ENCODE data around the gene AKR1B1.
"Not testable (repeated sequence)": the region's sequence is repeated elsewhere in the genome, so short reads cannot be mapped to it uniquely, and the experiment has no call there.

The AKR1B1 gene

DNA sequence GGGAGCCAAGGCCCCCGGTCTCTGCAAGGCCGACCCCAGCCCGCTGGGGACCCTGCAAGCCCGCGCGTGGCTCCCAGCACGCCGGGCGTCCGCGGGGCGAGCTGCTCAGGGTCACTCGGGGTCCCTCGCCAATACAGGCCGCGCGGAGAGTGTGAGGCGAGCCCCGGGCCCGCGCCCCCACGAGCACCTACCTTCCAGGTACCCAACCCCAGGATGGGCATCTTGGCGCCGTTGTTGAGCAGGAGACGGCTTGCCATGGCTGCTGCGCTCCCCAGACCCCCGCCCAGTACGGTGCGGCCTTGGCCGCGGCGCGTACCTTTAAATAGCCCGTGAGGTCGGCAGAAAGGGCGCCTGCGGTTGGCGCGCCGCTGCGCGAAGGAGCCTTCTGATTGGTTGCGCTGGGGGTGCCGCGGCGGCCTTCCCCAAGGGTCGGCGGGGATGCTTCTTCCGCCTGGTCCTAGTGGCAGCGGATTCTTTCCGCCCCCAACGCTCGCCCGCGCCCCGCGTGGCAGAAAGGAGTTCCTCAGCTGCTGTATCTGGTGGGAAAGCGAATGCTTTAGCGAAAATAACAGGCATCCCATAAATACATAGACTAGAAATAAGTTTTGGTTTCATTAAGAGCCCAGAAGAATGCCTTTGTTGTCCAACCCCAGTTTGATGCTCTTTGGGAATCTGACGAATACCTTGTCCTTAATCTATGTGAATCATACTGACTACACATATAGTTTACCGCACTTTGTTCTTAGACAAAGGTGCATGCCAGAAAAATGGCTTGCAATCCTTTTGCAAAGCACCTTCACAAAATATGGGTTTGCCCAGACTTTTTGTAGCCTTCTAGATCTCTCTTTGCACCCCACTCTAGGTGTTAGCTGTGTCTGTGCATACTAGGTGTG lies at the start of gene AKR1B1:
Gene AKR1B1, minus strand, starts transcription at position 295 of the 893 bp plus-strand sequence. Its CDS starts 38 bp downstream, at position 257.
- peak; percentile 95 for DNase-seq

DNA sequence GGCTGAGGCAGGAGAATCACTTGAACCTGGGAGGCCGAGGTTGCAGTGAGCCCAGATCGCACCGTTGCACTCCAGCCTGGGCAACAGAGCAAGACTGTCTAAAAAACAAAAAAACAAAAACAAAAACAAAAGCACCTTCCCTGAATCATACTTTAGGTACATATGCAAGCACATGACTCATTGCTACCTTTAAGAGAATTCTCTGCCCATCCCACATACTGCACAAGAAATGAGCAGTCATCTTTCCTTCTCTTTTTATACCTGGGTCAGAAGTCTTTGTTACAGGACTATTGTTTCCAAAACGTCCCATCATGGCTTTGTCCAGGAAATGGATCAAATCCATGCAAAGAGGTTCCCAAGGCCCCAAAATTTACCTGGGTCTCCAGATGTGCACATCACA lies 47.0 kb upstream of the AKR1B1 start:
- no peak for DNase-seq

DNA sequence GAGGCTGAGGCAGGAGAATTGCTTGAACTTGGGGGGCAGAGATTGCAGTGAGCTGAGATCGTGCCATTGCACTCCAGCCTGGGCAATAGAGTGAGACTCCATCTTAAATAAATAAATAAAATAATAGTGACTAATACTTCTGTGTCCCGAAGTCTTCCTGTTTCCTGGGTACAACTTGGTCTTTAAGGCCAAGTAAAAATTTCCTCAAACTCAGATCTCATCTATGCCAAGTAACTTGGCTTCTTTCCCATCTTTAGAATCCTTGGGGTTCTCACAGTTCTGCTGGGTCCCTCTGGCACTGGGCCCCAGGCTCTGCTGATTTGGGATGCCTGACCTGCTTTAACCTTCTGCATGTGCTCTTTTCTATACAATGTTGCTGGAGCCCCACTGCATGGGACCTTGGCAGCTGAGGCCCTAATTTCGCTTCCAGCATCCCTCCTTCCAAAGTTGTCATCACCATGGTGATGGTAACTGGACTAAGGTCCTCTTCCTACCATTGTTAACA lies 45.8 kb upstream of the AKR1B1 start:
- DNase-seq = no peak

DNA sequence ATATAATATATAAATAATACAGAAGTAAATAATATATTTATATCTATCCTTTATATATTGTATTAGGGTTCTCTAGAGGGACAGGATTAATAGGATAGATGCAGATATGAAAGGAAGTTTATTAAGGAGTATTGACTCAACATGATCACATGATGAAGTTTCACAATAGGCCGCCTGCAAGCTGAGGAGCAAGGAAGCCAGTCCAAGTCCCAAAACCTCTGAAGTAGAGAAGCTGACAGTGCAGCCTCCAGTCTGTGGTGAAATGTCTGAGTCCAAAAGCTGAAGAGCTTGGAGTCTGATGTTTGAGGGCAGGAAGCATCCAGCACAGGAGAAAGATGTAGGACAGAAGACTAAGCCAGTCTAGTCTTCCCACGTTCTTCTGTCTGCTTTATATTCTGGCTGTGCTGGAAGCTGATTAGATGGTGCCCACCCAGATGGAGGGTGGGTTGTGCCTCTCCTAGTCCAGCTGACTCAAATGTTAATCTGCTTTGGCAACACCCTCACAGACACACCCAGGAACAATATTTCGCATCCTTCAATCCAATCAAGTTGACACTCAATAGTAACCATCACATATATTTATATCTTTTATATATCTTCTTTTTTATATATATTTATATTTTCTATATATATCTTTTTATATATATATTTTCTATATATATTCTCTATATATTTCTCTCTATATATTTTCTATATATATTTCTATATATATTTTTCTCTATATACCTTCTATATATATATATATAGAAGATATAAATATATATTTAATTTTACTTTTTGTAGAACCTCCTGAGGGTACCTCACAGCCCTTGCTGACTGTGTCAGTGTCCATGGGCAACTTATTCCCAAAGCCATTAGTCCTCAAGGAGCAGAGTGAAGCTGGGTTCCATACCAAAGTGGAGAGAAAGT lies 43.8 kb upstream of the AKR1B1 start:
- DNase-seq = no peak

DNA sequence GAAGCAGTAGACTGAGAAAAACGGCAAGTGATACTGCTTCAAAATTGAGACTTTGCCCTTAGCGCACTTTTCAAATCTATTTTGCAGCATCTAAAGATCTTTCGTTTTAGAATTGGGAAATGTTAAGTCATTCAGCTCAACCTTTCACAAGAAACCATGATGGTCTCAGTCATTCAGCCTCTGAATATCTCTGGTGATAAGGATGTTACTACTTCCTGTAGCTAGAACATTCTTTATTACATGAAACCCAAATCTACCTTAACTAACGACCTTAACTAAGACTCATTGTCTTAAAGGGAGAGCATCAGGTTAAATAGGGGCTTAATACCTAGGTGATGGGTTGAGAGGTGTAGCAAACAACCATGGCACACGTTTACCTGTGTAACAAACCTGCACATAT lies 42.1 kb upstream of the AKR1B1 start:
- DNase-seq = no peak

DNA sequence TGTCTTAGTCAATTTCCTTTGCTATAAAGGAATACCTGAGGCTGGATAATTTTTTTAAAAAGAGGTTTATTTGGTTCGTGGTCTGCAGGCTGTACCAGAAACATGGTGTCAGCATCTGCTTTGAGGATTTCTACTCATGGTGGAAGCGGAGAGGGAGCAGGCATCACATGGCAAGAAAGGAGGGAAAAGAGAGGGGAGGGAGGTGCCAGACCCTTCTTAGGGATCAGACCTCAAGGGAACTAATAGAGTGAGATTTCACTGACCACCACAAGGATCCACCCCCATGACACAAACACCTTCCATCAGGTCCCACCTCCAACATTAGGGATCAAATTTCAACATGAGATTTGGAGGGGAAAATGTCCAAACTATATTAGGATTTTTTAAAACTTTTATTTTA lies 41.5 kb upstream of the AKR1B1 start:
- no peak for DNase-seq

DNA sequence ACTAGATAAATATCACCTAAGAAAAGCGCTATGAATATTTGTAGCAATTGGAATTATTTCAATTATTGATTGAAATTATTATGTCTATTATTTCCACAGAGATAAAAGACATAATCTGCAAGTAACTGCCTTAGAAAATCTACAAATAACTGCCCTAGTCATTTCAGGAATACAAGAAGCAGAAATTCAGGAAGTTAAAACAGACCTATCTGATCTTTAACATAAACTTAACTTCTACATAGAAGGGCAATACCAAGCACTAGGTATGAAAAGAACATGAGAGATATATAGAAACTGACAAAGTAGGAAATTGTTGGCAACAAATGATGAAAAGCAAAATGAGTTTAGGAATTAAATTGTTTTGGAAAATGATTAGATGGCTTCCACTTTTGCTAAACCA lies 36.6 kb upstream of the AKR1B1 start:
- DNase-seq = no peak

DNA sequence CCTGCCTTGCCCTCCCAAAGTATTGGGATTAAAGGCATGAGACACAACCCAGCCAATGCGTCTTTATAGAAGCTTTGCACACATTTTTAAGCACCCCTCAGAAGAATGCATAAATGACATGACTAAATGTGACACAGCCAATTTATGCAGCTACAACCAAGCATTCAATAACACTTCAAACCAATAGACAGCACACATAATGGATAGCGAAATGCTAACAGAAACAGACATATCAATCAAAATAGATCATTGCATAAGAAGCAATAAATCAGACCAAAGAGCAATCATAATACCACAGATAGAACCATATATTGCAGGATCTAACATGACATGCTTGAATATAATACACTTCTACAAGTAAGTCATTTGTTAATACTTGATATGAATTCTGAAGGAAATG lies 34.2 kb upstream of the AKR1B1 start:
- no peak for DNase-seq

DNA sequence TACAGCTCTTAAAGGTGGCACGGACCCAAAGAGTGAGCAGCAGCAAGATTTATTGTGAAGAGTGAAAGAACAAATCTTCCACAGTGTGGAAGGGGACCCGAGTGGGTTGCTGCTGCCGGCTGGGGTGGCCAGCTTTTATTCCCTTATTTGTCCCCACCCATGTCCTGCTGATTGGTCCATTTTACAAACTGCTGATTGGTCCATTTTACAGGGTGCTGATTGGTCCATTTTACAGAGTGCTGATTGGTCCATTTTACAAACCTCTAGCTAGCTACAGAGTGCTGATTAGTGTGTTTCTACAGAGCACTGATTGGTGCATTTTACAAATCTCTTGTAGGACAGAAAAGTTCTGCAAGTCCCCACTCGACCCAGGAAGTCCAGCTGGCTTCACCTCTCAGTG lies 28.8 kb upstream of the AKR1B1 start:
- DNase-seq = not testable (repeated sequence)

DNA sequence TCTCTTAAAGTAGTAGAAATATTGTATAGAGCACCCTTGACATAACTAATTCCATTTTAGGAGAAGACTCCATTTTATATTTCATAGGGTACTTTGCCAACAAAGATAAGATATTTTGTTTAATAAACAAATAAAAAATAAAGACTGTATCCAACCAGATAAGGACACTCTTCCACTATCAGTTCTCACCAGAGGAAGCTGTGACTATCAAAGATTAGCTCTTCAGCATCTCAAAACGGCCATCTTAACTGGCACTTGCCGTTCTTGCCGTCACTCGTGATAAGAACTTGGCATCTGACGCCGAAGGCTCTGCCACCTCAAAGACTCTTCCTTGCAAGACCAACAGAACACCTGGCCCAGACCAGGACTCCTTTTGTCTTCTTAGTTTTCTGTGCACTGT lies 26.3 kb upstream of the AKR1B1 start:
- no peak for DNase-seq

DNA sequence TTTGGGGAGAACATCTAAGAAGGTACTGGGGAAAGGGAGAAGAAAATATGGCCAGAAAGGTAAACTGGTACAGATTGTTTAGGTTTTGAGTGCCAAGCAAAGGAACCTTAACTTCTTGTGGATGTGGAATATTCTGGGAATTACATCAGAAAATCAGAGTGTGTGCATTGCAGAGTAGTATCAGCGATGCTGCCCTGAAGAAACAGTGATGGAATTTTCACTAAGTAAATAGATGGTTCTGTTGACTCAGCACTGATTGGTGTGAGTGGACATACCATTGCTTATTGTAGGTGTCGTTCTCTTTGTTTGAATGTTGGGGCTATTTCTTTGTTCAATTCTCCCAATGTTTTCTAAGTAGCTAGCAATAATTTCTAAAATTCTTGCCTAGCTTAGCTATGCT lies 24.4 kb upstream of the AKR1B1 start:
- no peak for DNase-seq

DNA sequence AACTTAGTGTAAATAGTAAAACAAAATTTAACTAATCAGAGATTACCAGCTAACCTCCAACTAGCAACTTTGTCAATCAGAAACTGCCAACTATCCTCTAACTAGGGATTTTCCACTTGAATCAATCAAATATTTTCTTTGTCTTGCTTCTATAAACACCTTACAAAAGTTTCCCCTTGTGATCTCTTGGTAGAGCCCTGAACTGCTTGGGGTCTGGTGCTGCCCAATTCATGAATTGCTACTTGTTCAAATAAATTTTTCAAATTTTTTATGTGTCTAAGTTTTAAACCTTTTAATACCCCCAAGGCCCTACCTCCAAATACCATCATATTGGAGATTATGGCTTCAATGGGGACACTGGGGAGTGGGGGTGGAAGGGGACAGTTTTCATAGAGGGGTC lies 24.0 kb upstream of the AKR1B1 start:
- no peak for DNase-seq

DNA sequence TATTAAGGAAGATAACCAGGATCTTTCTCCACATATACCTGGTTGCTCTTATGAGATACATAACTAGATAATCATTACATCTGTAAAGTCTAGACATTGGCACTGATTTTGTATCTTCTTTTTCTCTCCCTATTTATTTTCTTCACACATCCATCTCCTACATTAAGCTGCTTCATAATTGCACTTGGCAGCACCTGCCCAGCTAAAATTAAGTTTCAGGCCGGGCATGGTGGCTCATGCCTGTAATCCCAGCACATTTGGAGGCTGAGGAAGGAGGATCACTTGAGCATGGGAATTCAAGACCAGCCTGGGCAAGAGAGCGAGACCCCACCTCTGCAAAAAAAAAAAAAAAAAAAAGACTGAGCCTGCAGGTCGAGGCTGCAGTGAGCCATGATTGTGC lies 22.3 kb upstream of the AKR1B1 start:
- DNase-seq = no peak

DNA sequence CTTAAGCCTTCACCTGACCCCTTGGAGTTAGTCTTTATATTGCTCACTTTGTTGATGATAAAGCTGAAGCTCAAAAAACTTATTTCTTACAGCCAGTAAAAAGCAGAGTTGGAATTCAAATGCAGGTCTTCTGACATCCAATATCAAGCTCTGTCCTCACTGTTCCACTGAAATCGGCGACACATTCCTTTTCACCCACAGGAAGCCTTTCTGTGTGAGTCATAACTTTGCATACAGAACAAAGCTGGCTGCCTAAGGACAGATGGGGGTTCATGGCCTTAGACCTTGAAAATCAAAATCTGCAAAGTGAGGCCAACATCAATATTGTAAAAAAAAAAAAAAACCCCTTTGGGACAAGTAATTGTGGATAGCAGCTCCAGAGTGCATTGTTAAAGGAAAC lies 21.8 kb upstream of the AKR1B1 start:
- DNase-seq = peak; percentile 65

DNA sequence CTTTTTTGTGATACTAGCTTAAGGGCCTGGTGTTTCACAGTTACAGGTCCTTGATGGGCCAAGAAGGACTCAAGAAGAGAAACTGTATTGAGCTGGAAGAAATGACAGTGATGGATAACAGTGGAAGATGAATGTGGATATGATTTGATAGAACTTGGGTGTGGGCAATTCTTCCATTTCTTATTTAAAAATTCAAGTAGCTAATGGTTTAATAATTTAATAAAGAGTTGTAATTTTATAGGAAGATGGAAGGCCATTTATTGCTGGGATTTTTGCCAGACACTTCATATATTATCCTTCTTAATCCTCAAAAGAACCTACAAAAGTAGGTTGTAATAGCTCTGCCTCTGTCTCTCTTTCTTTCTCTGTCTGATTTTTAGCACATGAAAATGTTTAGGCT lies 21.3 kb upstream of the AKR1B1 start:
- DNase-seq = no peak

DNA sequence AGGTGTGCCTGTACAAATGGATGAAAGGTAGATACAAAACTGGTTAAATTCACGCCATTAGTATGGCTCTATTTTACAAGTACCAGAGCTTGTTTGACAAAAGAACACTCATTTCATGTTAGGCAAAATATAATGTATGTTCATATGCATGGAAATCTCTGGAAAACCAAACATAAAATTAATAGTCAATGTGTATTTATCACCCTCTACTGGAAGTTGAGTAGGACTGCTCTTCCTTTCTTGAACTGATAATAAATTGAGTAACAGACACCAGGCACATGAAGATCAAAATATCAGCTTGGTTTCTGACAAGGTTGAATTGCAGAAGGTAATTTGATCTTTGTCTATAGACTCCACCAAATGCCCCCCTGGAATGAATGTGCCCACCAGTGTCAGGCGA lies 19.8 kb upstream of the AKR1B1 start:
- no peak for DNase-seq

DNA sequence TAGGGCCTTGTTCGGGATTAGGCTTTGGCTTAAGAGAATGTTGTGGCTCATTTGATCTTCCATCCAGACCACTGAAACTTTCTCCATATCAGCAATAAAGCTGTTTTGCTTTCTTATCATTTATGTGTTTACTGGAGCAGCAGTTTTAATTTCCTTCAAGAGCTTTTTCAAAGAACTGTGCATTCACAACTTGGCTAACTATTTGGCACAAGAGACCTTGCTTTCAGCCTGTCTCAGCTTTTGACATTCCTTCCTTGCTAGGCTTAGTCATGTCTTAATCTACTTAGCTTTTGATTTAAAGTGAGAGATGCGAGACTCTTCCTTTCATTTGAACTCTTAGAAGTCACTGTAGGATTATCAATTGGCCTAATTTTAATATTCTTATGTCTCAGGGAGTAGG lies 19.1 kb upstream of the AKR1B1 start:
- DNase-seq = no peak

DNA sequence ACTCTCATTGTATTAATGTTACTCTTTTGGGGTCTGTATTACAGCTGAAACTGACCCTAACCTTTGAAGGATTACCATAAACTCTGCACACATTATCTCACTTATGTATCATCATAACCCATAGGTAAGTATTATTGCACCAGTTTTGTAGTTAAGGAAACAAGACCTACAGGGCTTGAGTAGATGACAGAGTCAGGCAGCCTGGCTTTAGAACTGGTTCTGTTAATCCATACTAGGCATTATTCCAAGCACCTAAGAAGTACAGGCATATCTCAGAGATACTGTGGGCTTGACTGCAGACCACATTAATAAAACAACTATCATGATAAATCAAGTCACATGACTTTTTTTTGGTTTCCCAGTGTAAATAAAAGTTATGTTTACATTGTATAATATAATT lies 17.1 kb upstream of the AKR1B1 start:
- no peak for DNase-seq

DNA sequence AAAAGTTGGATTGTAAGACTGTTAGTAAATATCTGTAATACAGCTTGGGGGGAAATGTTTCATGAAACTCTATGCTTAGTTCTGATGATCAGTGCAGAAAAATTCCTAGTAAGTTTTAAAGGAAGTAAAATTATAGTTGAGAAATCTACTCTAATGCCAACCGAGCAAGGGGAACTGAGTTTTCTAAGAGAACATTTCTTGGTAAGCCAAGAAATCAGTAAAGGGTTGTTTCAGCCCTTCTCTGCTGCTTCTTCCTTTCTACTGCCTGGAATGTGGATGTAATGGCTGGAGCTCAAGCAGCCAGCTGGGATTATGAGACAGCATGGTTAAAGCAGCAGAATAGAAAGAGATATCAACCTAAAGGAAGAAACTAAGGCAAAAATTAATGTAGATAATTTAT lies 15.9 kb upstream of the AKR1B1 start:
- no peak for DNase-seq

DNA sequence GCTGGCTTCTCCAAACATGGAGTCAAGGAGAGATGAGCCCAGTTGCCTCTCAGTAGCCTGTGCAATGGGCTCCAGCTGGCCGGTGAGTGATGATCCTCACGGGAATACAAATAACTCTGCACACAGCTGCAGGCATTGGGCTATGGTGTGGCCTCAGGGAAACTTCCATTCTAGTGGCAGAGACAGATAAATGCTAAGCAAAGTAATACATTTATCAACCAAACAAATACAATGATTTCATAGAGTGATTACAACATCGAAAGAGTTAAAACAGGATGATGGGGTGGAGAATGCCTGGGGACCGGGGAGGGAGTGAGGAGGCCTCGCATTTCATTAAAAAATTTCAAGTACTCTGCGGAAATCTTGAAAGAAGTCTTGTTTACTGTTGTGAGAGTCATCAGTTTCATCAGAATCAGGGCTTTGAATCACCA lies 15.0 kb upstream of the AKR1B1 start:
- no peak for DNase-seq

DNA sequence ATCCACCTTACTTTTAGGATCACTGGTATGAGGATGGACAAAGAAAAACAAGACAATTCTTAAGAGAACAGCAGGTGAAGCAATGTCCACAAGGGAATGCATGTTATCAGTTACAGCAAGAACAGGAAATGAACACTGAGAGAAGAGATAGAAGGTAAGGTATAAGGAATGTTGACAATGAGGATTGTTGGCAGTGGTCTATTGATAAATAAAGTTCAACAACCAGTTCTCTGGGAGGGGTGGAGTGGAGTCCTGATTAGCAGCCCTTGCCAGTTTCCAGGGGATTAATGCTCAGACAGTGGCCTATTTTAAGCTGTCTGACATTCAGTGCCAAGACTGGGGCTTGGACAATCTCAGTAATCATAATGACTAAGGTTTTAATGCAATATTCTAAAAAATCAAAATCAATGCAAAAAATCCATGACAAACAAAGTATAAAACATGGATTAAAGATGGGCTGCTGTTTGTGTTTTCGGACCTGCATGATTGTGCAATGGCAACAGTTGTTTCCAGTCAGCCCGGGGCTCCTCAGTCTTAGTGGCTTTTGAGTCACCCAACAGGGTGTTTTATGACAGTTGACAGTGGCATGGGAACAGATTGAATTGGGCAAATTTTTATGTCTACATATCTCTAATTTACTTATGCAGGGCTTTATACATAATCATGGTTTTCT lies 13.8 kb upstream of the AKR1B1 start:
- DNase-seq = no peak

DNA sequence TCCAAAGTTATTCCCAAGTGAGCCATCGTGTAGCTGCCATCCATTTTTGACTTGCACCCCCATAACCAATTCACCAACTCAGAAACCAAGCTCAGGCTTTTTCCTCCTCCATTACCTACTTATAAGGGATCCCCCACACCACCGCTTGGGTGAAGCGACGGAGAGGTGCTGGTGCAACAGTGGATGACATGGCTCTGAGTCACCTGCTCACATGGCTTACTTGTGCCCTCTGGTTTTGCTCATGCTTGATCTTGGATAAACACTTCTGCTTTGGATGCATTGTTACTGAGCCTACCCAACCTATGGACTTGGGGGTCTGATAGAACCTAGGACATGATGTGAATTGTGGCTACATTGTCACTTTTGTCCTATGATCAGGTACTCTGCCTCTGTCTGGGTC lies 12.0 kb upstream of the AKR1B1 start:
- DNase-seq = peak; percentile 30

DNA sequence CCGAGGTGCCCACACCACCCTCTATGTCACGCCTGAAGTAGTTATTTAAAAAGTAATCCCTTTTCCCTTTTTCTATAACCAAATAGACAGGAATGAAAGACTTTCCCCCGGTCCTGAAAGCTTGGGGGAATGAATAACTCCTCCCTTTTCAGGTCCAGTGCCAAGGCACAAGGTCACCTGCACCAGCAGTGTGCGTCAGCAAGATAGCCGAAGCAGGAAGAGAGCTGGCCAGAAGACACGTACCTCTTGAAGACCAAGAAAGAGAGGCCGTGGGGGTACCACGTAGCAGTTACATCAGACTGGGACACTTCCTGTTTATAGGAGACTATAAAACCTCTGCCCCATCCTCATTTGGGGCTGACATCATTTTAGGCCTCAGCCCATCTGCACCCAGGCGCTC lies 10.7 kb upstream of the AKR1B1 start:
- no peak for DNase-seq
